ENCODE data around the gene PAN3.

GRCh38 chr13:28106976-28107375 is 31.4 kb upstream of the PAN3 start:
- no peak for TF ChIP-seq POLR2AphosphoS5 (IDR thresholded peaks at IDR 0.05; ENCODE audit: low read depth, low read length)
- no peak for TF ChIP-seq CTCF (IDR thresholded peaks at IDR 0.05; ENCODE audit: control extremely low read depth in 1 of 3, insufficient read depth in 1 of 3, low read depth in 1 of 3, low read length in 3 of 3)
- TF ChIP-seq ATF2 (IDR thresholded peaks at IDR 0.05; ENCODE audit: low read length), result no peak
- TF ChIP-seq GABPA (IDR thresholded peaks at IDR 0.05; ENCODE audit: borderline replicate concordance, insufficient read depth, low read length), result no peak
- TF ChIP-seq TAF1 (IDR thresholded peaks at IDR 0.05; ENCODE audit: low read depth, low read length), result no peak
- TF ChIP-seq SP1 (IDR thresholded peaks at IDR 0.05; ENCODE audit: low read depth, low read length), result no peak
- no peak for TF ChIP-seq RXRA (IDR thresholded peaks at IDR 0.05; ENCODE audit: insufficient read depth, low read depth, low read length)
- no peak for TF ChIP-seq EP300 (IDR thresholded peaks at IDR 0.05; ENCODE audit: borderline replicate concordance in 1 of 2, low read depth in 2 of 2, low read length in 2 of 2)
- no peak for TF ChIP-seq RAD21 (IDR thresholded peaks at IDR 0.05 in 1 of 2, conservative IDR thresholded peaks at IDR 0.05 in 1 of 2; ENCODE audit: low read depth in 2 of 2, low read length in 2 of 2)
- no peak for TF ChIP-seq EGR1 (IDR thresholded peaks at IDR 0.05; ENCODE audit: borderline replicate concordance, low read depth, low read length)
- TF ChIP-seq CHD2 (IDR thresholded peaks at IDR 0.05; ENCODE audit: low read length), result no peak
- no peak for TF ChIP-seq POLR2A (IDR thresholded peaks at IDR 0.05; ENCODE audit: control extremely low read depth in 1 of 2, low read depth in 2 of 2, low read length in 2 of 2)
